NCI-H2171 treated with DMSO at 0.1 percent for 48 hours (cell line): ENCODE results near the gene FOXA3.

ENCODE experiments used
- DNase-seq: peaks from one replicate; lab custom pipeline; 2025; lab: John Stamatoyannopoulos, UW

Gene FOXA3

DNA sequence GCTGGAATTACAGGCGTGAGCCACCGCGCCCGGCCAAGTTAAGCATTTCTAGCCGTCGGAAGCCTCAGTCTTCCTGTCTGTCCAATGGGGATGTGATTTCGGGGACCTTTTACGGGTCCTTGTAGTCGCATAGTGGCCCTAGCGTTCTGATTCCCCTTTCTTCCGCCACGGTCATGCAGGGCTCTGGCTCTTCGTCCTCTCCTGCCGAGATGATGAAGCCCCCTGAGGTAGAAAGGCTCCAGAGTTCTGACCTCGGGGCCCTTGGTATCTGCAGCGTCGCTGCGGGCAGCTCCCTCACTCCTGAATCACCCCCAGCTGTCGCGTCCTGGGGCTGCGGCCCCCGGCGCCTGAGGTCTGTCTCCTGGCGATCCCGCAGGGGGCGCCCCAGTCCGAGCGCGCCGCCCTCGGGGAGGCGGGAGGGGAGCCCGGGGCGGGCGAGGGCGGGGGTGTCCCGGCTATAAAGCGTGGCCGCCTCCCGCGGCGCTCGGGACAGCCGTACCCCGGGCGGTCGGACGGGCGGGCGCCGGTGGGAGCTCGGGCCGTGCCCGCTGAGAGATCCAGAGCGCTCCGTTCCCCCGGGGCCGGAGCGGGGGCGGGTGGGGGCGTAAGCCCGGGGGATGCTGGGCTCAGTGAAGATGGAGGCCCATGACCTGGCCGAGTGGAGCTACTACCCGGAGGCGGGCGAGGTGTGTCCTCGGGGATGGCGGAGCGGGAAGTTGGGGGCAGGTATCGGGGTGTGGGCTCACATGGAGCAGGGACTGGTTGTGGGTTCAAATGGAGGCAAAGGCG is at the start of gene FOXA3:
Gene FOXA3 (plus strand): TSS at position 487 of the 789 bp plus-strand sequence. CDS start 131 bp downstream, at position 618.
- no peak for DNase-seq

- DNase-seq, result no peak
These were observed 49.2 kb upstream of the FOXA3 start, which contains the start of gene RSPH6A for GRCh38 chr19:45814851-45815480. TSS of gene RSPH6A (minus strand) at chr19:45815308. CDS start at chr19:45815176, 132 bp downstream.

DNA sequence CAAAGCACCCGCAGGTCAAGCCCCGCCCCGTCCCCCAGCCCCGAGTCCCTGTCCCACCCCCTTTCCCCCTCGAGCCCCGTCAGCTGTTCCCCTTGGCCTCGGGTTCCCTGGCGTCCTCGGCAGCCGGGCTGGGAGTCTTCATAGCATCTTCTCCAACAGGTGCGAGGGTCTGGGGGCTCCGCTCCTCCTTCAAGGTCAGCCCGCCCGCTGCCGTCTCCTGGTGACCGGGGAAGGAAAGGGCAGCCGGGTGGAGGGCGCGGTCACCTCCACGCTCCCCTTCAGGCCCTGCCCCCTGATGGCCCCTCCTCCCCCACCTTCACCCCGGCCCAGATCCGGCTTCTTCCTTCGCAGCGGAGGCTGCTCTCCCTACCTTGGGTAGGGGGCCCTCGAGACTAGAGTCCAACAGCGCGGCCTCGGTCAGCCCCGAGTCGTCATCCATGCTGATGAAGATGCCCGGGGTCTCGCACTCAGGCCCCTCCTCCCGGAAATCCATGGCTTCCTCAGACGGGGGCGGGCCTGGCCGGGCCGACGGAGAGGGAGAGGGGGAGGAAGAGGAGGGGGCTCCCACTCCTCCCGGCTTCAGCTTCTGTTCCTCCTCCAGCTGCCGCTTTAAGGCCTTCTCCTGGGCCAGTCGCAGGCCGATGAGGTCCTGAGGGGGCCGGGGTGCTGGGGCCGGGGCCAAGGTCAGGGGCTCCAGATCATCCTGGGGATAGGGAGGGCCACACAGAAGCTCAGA is 48.5 kb upstream of the FOXA3 start:
- no peak for DNase-seq

DNA sequence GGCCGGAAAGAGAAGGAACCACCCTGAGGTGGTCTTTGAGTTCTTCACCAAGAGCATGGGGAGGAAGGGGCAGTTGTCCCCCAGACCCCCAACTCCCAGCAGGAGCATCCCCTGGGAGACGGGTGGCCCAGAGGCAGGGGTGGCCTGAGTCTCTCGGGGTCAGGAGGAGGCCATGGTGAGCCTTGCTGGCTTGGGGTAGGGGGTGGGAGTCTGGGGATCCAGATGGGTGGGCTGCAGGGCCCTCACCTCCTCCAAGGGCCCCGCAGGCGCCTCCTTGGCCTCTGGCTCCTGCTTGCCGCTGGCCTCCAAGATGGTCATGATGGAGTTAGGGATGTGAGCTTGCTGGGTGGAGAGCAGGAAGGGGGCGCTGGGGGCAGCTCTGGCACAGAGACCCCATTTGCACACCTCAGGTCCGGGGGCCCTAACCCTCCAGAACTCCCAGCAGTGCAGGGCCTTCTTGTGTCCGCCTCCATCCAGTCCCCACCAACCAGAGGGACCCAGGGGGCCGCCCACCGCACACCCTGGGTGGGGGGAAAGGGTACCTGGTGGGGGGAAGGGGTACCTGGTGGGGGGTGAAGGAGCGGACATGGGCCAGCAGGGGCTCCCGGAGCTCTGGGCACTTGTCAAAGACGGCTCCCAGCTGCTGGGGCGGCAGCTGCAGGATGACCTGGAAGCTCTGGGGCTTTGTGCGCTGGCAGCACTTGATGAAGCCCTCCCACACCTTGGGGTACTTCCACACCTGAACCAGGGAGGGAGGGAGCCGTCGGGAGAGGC is 47.7 kb upstream of the FOXA3 start:
- no peak for DNase-seq

DNA sequence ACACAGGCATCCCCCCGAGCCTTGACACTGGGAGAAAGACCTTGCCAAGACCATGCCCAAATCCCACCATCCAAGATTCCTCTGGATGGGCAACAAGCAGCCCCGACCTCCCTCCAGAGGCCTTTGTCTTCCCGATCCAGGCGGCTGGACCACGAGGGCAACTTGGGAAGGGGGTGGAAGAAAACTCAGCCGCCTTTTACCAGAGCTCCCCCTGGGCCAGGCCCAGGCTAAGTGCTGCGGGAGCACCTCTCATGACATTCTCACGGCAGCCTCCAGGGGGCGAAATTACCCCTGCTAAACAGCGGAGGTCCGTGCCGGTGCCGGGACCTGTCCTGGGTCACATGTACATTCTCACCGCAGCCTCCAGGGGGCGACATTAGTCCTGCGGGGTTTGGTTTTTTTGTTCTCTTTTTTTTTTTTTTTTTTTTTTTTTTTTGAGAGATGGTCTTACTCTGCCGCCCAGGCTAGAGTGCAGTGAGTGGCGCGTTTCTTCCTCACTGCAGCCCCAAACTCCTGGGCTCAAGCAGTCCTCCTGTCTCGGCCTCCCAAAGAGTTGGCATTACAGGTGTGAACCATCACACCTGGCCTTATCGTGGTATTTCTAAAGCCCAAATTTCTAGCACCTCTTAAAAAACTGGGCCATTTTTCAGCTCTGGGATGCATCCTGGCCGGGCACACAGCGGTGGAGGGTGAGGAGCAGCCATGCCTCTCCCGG is 47.0 kb upstream of the FOXA3 start:
- DNase-seq, result peak; percentile 94

- no peak for DNase-seq
These were observed 46.3 kb upstream of the FOXA3 start for GRCh38 chr19:45817725-45818301.

DNA sequence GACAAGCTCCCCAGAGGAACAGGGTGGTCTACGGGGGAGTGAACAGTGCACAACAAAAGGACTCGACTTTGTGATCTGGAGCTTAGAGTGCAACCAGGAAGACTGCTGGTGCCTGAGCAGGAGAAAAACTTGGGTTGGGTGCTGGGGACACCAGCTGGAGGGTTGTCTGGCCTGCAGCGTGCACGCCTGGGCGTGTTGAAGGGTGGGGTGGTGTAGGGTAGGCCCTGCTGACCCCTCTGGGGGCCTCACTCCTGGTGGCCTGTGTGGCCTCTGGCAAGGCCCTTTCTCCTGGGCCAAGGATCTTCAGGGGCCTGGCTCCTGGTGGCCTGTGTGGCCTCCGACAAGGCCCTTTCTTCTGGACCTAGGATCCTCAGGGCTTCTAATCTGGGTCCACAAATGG is 44.4 kb upstream of the FOXA3 start:
- DNase-seq, result no peak

DNA sequence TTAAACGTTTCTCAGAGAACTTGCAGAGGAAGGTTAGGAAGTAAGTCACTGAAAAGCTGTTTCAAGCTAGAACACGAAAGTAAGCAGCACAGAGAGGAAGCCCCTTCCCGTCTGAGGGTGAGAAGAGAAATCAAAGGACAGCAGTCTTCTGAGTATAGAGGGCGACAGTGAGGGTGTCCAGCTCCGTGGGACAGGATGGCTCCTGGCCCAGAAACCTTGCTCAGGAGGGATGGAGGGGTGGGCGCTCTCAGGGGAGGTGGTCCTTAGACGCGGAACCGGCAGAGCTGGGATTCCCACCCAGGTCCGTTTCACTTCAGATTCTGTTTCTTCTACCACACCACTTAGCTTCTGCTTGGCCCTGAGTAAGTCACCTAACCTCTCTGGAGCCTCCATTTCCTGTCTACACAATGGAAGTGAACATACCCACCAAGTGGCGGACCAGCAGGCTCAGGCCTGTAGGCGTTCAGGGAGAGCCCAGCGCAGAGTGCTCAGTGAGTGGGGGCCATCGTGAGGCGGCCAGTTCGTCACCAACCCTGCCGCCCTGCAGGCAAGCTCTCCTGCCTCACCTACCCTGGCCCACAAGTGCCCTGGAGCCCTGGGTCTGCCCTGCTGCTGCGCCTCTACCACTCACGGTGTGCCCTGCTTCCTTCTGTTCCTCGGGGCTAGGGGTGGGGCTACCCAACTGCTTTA is 43.6 kb upstream of the FOXA3 start:
- no peak for DNase-seq

DNA sequence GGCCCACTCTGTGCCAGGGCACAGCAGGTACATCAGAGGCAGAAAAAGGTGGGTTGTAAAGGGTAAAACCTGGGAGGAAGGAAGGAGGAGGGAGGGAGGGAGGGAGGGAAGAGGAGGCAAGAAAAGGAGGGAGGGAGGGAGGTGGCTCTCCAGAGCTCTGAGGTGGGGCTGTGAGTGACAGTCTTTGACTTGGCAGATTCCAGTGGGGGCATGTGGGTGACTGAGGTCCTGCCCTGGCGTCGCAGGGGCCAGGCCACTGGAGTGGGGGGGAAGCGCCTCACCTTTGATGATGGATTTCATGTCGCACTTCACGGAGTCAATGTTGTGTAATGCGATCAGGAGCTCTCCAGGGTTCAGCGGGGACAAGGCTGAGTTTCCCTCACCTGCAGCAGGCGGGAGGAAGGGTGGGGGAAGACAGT is 43.0 kb upstream of the FOXA3 start:
- no peak for DNase-seq

GRCh38 chr19:45821570-45821969 is 42.6 kb upstream of the FOXA3 start:
- DNase-seq, result no peak

- DNase-seq, result peak; percentile 13
These were observed 41.4 kb upstream of the FOXA3 start for GRCh38 chr19:45822716-45823115.

- DNase-seq, result no peak
These were observed 40.9 kb upstream of the FOXA3 start for GRCh38 chr19:45823182-45823581.

DNA sequence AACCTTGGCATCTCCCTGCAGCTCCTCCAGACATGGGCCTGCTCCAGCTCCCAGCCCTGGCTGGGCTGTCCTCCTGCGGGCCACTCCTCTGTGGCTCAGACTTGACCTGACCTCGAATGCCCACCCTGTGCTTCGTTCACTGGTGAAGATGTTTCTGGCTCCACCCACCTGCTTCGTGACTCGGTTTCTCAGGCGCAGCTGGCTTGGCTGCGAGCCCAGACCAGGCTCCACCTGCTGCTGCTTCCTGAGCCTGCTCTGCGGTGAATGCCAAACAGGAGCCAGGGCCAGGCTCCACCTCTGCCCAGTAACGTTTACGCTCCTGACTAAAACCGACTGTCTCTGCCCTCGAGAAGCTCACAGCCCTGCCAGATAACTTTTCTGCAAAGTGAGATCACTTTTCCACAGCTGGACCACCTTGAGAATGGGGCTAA is 40.1 kb upstream of the FOXA3 start:
- DNase-seq, result peak; percentile 85

- no peak for DNase-seq
These were observed 39.4 kb upstream of the FOXA3 start for GRCh38 chr19:45824531-45825262.

GRCh38 chr19:45825263-45825605 is 38.9 kb upstream of the FOXA3 start:
- no peak for DNase-seq

DNA sequence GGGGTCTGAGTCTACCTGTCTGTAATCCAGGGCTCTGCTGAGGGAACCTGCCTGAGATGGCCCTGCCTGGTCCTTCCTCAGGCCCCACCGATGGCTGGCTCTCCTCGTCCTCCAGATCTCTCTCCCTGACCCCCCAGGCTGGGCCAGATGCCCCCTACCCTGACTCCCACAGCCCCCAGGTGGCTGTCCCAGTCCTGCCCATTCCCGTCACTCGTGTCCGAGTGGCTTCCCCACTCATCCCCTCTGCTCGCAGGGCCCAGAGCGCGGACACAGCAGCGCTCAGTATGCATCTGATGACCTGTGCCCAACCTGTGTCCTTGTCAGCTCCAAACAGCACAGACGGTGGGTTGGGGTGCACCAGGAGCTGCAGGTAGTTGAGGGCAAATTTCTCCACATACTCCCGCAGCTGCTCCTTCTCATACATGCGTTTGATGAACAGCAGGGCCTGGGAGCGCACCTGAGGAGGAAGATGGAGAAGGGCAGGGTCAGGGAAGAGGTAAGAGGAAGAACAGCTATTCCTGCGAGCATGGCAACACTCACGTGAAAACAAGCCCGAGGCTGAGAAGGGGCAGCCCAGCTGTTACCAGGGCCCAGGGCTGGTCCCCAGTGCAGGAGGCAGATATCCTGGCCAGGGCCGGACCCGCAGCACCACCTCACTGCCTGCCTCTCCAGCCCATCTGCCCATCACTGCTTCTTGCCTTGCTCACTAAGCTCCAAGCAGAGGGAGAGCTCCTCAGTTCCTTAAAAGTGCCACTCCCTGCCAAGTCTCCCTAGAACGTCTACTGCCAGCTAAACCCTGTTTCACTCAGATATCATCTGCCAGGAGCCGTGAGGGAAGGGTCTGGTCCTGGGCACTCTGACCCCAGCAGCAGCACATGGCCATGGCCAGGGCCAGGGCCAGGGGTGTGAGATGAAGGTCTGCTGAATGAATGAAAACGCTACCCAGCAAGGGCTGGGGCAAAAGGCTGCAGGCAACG is 37.9 kb upstream of the FOXA3 start:
- no peak for DNase-seq

GRCh38 chr19:45826934-45827333 is 37.2 kb upstream of the FOXA3 start:
- DNase-seq, result no peak

- no peak for DNase-seq
These were observed 36.5 kb upstream of the FOXA3 start for GRCh38 chr19:45827459-45828093.
